WTC11 (cell line): ENCODE measurements around the gene SNRNP70. TPM values are rescaled to one million over a fixed set of nuclear protein-coding genes. Genes with fewer than 3 reads are reported as not detected.
"Not testable (repeated sequence)": the region's sequence is repeated elsewhere in the genome, so short reads cannot be mapped to it uniquely, and the experiment has no call there.

Experiments
- ATAC-seq: fragments of 200-7000 bp; cut with Tn5 transposase; 2 replicates; pipeline ENCODE4 v1.10.0; 2021; ENCODE audit warnings: mild to moderate bottlenecking, moderate library complexity
- CTCF ChIA-PET: fragments of 300-600 bp; sonication (Branson Sonifier 250); formaldehyde crosslinking; loops from one replicate; lab custom pipeline; 2021; ENCODE audit warnings: antibody characterized with exemption; lab: Charles Lee
- POLR2A ChIA-PET: fragments of 350-600 bp; sonication (Branson Sonifier 250); formaldehyde crosslinking; loops from one replicate; lab custom pipeline; 2021; ENCODE audit warnings: antibody characterized with exemption; lab: Charles Lee
- DNase-seq: peaks from one replicate; pipeline ENCODE4 v3.0.0; 2021; ENCODE audit warnings: low spot score
- H3K27ac Mint-ChIP-seq: 2 replicates; pipeline ENCODE4 v1.8.0; 2021; ENCODE audit warnings: mixed read lengths
- H3K27me3 Mint-ChIP-seq: 2 replicates; pipeline ENCODE4 v1.8.0; 2021; ENCODE audit warnings: low read depth, mild to moderate bottlenecking, moderate library complexity, mixed read lengths
- H3K36me3 Mint-ChIP-seq: 2 replicates; pipeline ENCODE4 v1.8.0; 2021; ENCODE audit warnings: mixed read lengths
- H3K4me1 Mint-ChIP-seq: 2 replicates; pipeline ENCODE4 v1.8.0; 2022; ENCODE audit warnings: mixed read lengths
- H3K4me3 Mint-ChIP-seq: 2 replicates; pipeline ENCODE4 v1.8.0; 2021; ENCODE audit warnings: mild to moderate bottlenecking, moderate library complexity, mixed read lengths
- H3K9me3 Mint-ChIP-seq: 2 replicates; pipeline ENCODE4 v1.8.0; 2021; ENCODE audit warnings: mixed read lengths
- CREB1 ChIP-seq: sonication (generic); formaldehyde crosslinking; IDR thresholded peaks from 2 replicates; pipeline ENCODE4 v1.8.0; 2023; ENCODE audit warnings: mild to moderate bottlenecking, missing genetic modification reagents
- CREM ChIP-seq: sonication (generic); formaldehyde crosslinking; IDR thresholded peaks from 2 replicates; pipeline ENCODE4 v1.8.1; 2022; ENCODE audit warnings: mild to moderate bottlenecking, missing genetic modification reagents, moderate library complexity
- EMX1 ChIP-seq: fragments of 250-450 bp; sonication (Bioruptor Pico); IDR thresholded peaks from 2 replicates; pipeline ENCODE4 v1.8.0; 2021; ENCODE audit warnings: mild to moderate bottlenecking
- ESRRA ChIP-seq: sonication (generic); formaldehyde crosslinking; IDR thresholded peaks from 2 replicates; pipeline ENCODE4 v1.8.1; 2022; ENCODE audit warnings: mild to moderate bottlenecking, missing genetic modification reagents, borderline replicate concordance
- GABPB1 ChIP-seq: sonication (generic); formaldehyde crosslinking; IDR thresholded peaks from 2 replicates; pipeline ENCODE4 v1.8.1; 2023; ENCODE audit warnings: mild to moderate bottlenecking, missing genetic modification reagents
- JUN ChIP-seq: sonication (generic); formaldehyde crosslinking; IDR thresholded peaks from 2 replicates; pipeline ENCODE4 v1.8.0; 2023; ENCODE audit warnings: mild to moderate bottlenecking, missing genetic modification reagents
- MYBL2 ChIP-seq: sonication (generic); formaldehyde crosslinking; IDR thresholded peaks from 2 replicates; pipeline ENCODE4 v1.8.1; 2023; ENCODE audit warnings: mild to moderate bottlenecking, moderate library complexity, missing genetic modification reagents
- NR3C1 ChIP-seq: sonication (generic); formaldehyde crosslinking; conservative IDR thresholded peaks from 2 replicates; pipeline ENCODE4 v1.8.1; 2023; ENCODE audit warnings: low read depth, mild to moderate bottlenecking, missing genetic modification reagents
- RELA ChIP-seq: sonication (generic); formaldehyde crosslinking; IDR thresholded peaks from 2 replicates; pipeline ENCODE4 v1.8.1; 2022; ENCODE audit warnings: missing genetic modification reagents, mild to moderate bottlenecking, borderline replicate concordance
- SOX15 ChIP-seq: fragments of 250-450 bp; sonication (Bioruptor Pico); IDR thresholded peaks from 2 replicates; pipeline ENCODE4 v1.9.0; 2021; ENCODE audit warnings: mild to moderate bottlenecking
- TCF7 ChIP-seq: sonication (generic); formaldehyde crosslinking; IDR thresholded peaks from 2 replicates; pipeline ENCODE4 v1.8.0; 2022; ENCODE audit warnings: mild to moderate bottlenecking, low read depth, missing genetic modification reagents, moderate library complexity
- TEAD4 ChIP-seq: sonication (generic); formaldehyde crosslinking; IDR thresholded peaks from 2 replicates; pipeline ENCODE4 v1.8.0; 2022; ENCODE audit warnings: mild to moderate bottlenecking, missing genetic modification reagents
- ZBTB21 ChIP-seq: sonication (generic); formaldehyde crosslinking; IDR thresholded peaks from 2 replicates; pipeline ENCODE4 v1.8.1; 2023; ENCODE audit warnings: mild to moderate bottlenecking, missing genetic modification reagents, borderline replicate concordance
- ZNF263 ChIP-seq: sonication (generic); formaldehyde crosslinking; IDR thresholded peaks from 2 replicates; pipeline ENCODE4 v1.8.1; 2022; ENCODE audit warnings: low read depth, mild to moderate bottlenecking, moderate library complexity, missing genetic modification reagents
- ZNF423 ChIP-seq: fragments of 250-450 bp; sonication (Bioruptor Pico); IDR thresholded peaks from 2 replicates; pipeline ENCODE4 v2.1.2; 2022; ENCODE audit warnings: mild to moderate bottlenecking, moderate library complexity
- total RNA-seq: library from RNA; stranded (reverse); gene quantifications from 3 replicates; pipeline ENCODE4 v1.2.3, GENCODE V29; 2021
- TF ChIP-seq, protein P1 (sequence below): sonication (generic); formaldehyde crosslinking; IDR thresholded peaks from 2 replicates; pipeline ENCODE4 v1.8.0; 2023; ENCODE audit warnings: missing genetic modification reagents
- TF ChIP-seq, protein P2 (sequence below): sonication (generic); formaldehyde crosslinking; IDR thresholded peaks from 2 replicates; pipeline ENCODE4 v1.8.0; 2022; ENCODE audit warnings: mild to moderate bottlenecking, missing genetic modification reagents
- TF ChIP-seq, protein P3 (sequence below): fragments of 250-450 bp; sonication (Bioruptor Pico); IDR thresholded peaks from 2 replicates; pipeline ENCODE4 v1.9.0; 2021; ENCODE audit warnings: mild to moderate bottlenecking
- TF ChIP-seq, protein P4 (sequence below): fragments of 250-450 bp; sonication (Bioruptor Pico); IDR thresholded peaks from 2 replicates; pipeline ENCODE4 v1.9.0; 2021; ENCODE audit warnings: mild to moderate bottlenecking, borderline replicate concordance
- TF ChIP-seq, protein P5 (sequence below): sonication (generic); formaldehyde crosslinking; IDR thresholded peaks from 2 replicates; pipeline ENCODE4 v1.8.1; 2023; ENCODE audit warnings: mild to moderate bottlenecking, moderate library complexity, missing genetic modification reagents

The SNRNP70 gene
- total RNA-seq, 1 experiment from 2014 or later = 266 TPM

DNA sequence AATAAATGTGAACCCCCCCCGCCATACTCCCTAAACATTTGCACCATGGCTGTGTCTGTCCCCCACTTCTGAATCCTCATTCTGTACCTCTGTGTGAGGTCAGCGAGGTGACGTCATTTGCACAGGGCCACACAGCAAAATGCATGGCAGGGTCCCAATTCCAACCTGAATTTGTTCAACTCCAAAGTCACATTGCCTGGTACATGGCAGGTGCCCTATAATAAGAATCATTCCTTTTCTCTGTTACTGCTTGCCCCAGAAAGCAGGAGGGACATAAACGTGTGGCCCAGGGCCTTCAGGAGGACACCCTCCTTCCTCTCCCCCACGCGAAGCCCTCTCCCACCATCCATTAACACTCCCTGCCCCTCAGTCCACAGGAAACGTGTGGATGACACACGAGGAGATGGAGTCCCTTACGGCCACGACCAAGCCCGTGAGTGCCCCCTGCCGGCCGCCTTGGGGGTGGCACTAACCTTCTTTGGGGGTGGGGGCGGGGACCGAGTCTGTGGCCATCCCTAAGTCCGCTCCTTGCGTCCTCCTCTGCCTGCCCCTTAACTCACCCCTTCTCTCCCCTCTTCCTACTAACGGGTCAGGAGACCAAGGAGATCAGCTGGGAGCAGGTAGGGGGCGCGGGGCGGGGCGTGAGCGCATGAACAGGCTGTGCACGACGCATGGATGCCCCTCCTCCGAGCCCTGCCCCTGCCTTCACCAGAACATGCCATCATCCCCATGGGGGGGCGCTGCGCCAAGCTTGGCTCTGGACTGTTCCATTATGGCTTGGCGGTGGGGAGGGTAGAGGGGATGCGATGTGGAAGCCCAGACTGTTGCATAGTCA, 60.5 kb downstream of the SNRNP70 start (continued):
- TF ChIP-seq CREB1 (no peak), JUN (CRISPR knock-in tag) (no peak), SOX15 (CRISPR knock-in tag) (no peak), TEAD4 (CRISPR knock-in tag) (no peak), MYBL2 (no peak), ZBTB21 (CRISPR knock-in tag) (peak; percentile 42; the same call in 1 of the 2 replicates), RELA (CRISPR knock-in tag) (no peak), ZNF423 (no peak), EMX1 (CRISPR knock-in tag) (no peak), NR3C1 (CRISPR knock-in tag) (no peak), ZNF263 (CRISPR knock-in tag) (no peak), TCF7 (no peak), GABPB1 (CRISPR knock-in tag) (no peak), CREM (CRISPR knock-in tag) (no peak), ESRRA (CRISPR knock-in tag) (no peak)
- TF ChIP-seq, protein P1, sequence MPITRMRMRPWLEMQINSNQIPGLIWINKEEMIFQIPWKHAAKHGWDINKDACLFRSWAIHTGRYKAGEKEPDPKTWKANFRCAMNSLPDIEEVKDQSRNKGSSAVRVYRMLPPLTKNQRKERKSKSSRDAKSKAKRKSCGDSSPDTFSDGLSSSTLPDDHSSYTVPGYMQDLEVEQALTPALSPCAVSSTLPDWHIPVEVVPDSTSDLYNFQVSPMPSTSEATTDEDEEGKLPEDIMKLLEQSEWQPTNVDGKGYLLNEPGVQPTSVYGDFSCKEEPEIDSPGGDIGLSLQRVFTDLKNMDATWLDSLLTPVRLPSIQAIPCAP (CRISPR knock-in tag) = no peak
- TF ChIP-seq, protein P2, sequence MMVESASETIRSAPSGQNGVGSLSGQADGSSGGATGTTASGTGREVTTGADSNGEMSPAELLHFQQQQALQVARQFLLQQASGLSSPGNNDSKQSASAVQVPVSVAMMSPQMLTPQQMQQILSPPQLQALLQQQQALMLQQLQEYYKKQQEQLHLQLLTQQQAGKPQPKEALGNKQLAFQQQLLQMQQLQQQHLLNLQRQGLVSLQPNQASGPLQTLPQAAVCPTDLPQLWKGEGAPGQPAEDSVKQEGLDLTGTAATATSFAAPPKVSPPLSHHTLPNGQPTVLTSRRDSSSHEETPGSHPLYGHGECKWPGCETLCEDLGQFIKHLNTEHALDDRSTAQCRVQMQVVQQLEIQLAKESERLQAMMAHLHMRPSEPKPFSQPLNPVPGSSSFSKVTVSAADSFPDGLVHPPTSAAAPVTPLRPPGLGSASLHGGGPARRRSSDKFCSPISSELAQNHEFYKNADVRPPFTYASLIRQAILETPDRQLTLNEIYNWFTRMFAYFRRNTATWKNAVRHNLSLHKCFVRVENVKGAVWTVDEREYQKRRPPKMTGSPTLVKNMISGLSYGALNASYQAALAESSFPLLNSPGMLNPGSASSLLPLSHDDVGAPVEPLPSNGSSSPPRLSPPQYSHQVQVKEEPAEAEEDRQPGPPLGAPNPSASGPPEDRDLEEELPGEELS (CRISPR knock-in tag) = no peak; the same call in 1 of the 2 replicates
- TF ChIP-seq, protein P3, sequence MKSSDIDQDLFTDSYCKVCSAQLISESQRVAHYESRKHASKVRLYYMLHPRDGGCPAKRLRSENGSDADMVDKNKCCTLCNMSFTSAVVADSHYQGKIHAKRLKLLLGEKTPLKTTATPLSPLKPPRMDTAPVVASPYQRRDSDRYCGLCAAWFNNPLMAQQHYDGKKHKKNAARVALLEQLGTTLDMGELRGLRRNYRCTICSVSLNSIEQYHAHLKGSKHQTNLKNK (CRISPR knock-in tag) = no peak
- TF ChIP-seq, protein P4, sequence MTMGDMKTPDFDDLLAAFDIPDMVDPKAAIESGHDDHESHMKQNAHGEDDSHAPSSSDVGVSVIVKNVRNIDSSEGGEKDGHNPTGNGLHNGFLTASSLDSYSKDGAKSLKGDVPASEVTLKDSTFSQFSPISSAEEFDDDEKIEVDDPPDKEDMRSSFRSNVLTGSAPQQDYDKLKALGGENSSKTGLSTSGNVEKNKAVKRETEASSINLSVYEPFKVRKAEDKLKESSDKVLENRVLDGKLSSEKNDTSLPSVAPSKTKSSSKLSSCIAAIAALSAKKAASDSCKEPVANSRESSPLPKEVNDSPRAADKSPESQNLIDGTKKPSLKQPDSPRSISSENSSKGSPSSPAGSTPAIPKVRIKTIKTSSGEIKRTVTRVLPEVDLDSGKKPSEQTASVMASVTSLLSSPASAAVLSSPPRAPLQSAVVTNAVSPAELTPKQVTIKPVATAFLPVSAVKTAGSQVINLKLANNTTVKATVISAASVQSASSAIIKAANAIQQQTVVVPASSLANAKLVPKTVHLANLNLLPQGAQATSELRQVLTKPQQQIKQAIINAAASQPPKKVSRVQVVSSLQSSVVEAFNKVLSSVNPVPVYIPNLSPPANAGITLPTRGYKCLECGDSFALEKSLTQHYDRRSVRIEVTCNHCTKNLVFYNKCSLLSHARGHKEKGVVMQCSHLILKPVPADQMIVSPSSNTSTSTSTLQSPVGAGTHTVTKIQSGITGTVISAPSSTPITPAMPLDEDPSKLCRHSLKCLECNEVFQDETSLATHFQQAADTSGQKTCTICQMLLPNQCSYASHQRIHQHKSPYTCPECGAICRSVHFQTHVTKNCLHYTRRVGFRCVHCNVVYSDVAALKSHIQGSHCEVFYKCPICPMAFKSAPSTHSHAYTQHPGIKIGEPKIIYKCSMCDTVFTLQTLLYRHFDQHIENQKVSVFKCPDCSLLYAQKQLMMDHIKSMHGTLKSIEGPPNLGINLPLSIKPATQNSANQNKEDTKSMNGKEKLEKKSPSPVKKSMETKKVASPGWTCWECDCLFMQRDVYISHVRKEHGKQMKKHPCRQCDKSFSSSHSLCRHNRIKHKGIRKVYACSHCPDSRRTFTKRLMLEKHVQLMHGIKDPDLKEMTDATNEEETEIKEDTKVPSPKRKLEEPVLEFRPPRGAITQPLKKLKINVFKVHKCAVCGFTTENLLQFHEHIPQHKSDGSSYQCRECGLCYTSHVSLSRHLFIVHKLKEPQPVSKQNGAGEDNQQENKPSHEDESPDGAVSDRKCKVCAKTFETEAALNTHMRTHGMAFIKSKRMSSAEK (CRISPR knock-in tag) = no peak
- TF ChIP-seq, protein P5, sequence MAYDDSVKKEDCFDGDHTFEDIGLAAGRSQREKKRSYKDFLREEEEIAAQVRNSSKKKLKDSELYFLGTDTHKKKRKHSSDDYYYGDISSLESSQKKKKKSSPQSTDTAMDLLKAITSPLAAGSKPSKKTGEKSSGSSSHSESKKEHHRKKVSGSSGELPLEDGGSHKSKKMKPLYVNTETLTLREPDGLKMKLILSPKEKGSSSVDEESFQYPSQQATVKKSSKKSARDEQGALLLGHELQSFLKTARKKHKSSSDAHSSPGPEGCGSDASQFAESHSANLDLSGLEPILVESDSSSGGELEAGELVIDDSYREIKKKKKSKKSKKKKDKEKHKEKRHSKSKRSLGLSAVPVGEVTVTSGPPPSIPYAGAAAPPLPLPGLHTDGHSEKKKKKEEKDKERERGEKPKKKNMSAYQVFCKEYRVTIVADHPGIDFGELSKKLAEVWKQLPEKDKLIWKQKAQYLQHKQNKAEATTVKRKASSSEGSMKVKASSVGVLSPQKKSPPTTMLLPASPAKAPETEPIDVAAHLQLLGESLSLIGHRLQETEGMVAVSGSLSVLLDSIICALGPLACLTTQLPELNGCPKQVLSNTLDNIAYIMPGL = no peak
- TF ChIP-seq, all 79 proteins: peak for 8

DNA sequence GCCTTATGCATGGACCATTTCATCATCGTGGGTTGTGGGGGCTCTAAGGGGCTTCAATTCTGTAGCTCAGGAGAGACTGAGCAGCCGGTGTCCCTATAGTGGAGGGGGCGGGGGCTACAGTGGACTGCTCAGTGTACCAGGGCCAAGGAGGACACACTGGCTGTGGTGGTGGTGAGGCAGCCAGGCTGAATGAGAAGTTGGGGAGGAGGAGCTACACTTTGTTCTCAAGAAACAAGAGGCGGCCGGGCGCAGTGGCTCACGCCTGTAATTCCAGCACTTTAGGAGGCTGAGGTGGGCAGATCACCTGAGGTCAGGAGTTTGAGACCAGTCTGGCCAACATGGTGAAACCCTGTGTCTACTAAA, 61.1 kb downstream of the SNRNP70 start:
- Mint-ChIP-seq H3K4me1 (peaks cover 36% of the 10 kb centered on the region), H3K27ac (peak overlapping the region; percentile 88), H3K27me3 (peaks cover 26% of the 10 kb centered on the region), H3K4me3 (peak overlapping the region; percentile 69)
- not testable (repeated sequence) for H3K36me3 Mint-ChIP-seq, DNase-seq, H3K9me3 Mint-ChIP-seq
- peak; percentile 5 for ATAC-seq
- ChIA-PET CTCF (interaction anchor here (0.6 to 7.9 kb wide), 43 partner anchors 9 to 1786 kb away, joined by 3 to 118 read pairs (median 4); partner anchors contain the start of genes BAX, DKKL1, HRC and LIN7B), POLR2A (interaction anchor here (0.7 to 1.7 kb wide), 9 partner anchors 8 to 52 kb away, joined by 3 to 6 read pairs (median 4); no protein-coding TSS in a partner anchor)
